AG04450 (cell line): ENCODE measurements around the gene NDUFB10. TPM values are rescaled to one million over a fixed set of nuclear protein-coding genes. Genes with fewer than 3 reads are reported as not detected.
A peak's percentile ranks its signal among the peaks of the same experiment; 100 is the strongest.

ENCODE experiments used
- CTCF ChIA-PET: fragments of 300-600, 350-600 bp; formaldehyde crosslinking; extraction: SDS; loops from one replicate; lab custom pipeline; 2022; ENCODE audit warnings: antibody characterized with exemption, inconsistent platforms; lab: Charles Lee
- POLR2A ChIA-PET: fragments of 350-600 bp; formaldehyde crosslinking; extraction: SDS; loops from one replicate; lab custom pipeline; 2021; ENCODE audit warnings: antibody characterized with exemption, inconsistent platforms; lab: Yijun Ruan, JAX
- DNase-seq: peaks from one replicate; pipeline ENCODE4 v3.0.0-alpha.2; 2011; ENCODE audit warnings: low read depth, low spot score
- H3K27ac ChIP-seq: one replicate; pipeline ENCODE4 v1.5.1; 2012; ENCODE audit warnings: low read depth, low read length, control low read depth
- H3K27me3 ChIP-seq: one replicate; pipeline ENCODE4 v1.6.0; 2012; ENCODE audit warnings: low read length; ENCODE audit not compliant: control insufficient read depth, insufficient read depth
- H3K4me3 ChIP-seq: 2 replicates; pipeline ENCODE4 v1.5.1; 2011; ENCODE audit warnings: mild to moderate bottlenecking, low read depth, low read length, control low read depth
- H3K9me3 ChIP-seq: 2 replicates; pipeline ENCODE4 v1.5.1; 2012; ENCODE audit warnings: low read length; ENCODE audit not compliant: control insufficient read depth, insufficient read depth
- CTCF ChIP-seq: IDR thresholded peaks from 2 replicates; pipeline ENCODE4 v1.5.1; 2011; ENCODE audit warnings: low read depth, low read length, control low read depth, inconsistent platforms
- polyA plus RNA-seq: library from polyadenylated mRNA; depleted of rRNA; stranded (reverse); fragments of >200 nt; gene quantifications from 2 replicates; pipeline ENCODE4 v1.2.3, GENCODE V29; 2011

NDUFB10 gene
- polyA plus RNA-seq, 1 experiment: 126 TPM

GRCh38 chr16:2002406-2003230, 43.3 kb downstream of the NDUFB10 start:
- no peak for TF ChIP-seq CTCF
- DNase-seq: no peak
- Histone ChIP-seq H3K9me3 (no peaks in the 10 kb centered on the region; the same call in 1 of the 2 replicates), H3K27me3 (no peaks in the 10 kb centered on the region), H3K4me3 (no peak overlapping the region), H3K27ac (no peak overlapping the region)
- POLR2A ChIA-PET: interaction anchor here (2.3 kb wide), 1 partner anchor 153 kb away, joined by 13 read pairs; the partner anchor contains the start of gene TRAF7
- CTCF ChIA-PET: interaction anchor here (0.9 to 5.0 kb wide), 9 partner anchors 10 to 150 kb away, joined by 3 to 79 read pairs (median 4); partner anchors contain the start of genes GFER and RAB26

DNA sequence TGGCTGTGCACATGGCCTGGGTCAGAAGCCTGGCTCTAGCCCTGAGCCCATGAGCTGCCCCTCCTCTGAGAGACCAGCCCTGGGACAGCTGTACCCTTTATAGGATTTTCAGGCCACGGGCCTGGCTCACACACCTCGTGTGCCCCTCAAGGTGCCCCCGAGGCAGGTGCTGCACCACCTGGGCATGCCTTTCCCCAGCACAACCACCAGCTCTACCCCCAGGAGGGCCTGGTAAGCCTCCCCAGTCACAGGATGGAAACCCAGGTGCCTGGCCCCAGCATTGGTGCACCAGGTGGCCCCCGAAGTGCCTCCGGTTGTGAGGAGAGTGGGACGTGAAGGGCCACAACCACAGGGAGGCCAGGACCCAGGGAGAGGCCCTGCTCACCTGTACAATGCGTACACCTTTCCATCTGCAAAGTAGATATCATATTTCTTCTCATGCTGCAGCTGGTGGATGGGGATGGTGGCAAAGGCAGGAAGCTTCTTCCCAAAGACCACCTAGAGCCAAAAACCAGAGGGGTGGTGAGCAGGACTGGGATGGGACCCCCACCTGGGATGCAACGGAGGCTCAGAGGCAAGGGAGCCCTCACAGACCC, 44.0 kb downstream of the NDUFB10 start:
- no peak for TF ChIP-seq CTCF
- CTCF ChIA-PET: interaction anchor here (0.8 to 5.0 kb wide), 12 partner anchors 8 to 150 kb away, joined by 3 to 79 read pairs (median 4); partner anchors contain the start of genes GFER and RAB26
- POLR2A ChIA-PET: interaction anchor here (0.9 to 2.3 kb wide), 4 partner anchors 9 to 152 kb away, joined by 3 to 13 read pairs (median 6); partner anchors contain the start of genes RPS2 and TRAF7
- Histone ChIP-seq H3K27ac (no peak overlapping the region), H3K4me3 (no peak overlapping the region), H3K27me3 (no peaks in the 10 kb centered on the region), H3K9me3 (no peaks in the 10 kb centered on the region; the same call in 1 of the 2 replicates)
- DNase-seq: no peak

GRCh38 chr16:2003827-2004641, 44.7 kb downstream of the NDUFB10 start:
- H3K4me3 ChIP-seq: 0 out of 2 replicates have a peak overlapping the region, but pooled peaks have one; percentile 13
- TF ChIP-seq CTCF: peak; percentile 94
- DNase-seq: peak; percentile 51
- no peak overlapping the region for H3K27ac ChIP-seq
- ChIA-PET CTCF (interaction anchor here (0.6 to 5.0 kb wide), 21 partner anchors 9 to 221 kb away, joined by 3 to 79 read pairs (median 3); partner anchors contain the start of genes GFER, NUBP2, PKD1 and RAB26), POLR2A (interaction anchor here (0.5 to 2.3 kb wide), 6 partner anchors 10 to 151 kb away, joined by 3 to 13 read pairs (median 4); partner anchors contain the start of genes RPS2 and TRAF7)
- no peaks in the 10 kb centered on the region; the same call in 1 of the 2 replicates for H3K9me3 ChIP-seq
- no peaks in the 10 kb centered on the region for H3K27me3 ChIP-seq

DNA sequence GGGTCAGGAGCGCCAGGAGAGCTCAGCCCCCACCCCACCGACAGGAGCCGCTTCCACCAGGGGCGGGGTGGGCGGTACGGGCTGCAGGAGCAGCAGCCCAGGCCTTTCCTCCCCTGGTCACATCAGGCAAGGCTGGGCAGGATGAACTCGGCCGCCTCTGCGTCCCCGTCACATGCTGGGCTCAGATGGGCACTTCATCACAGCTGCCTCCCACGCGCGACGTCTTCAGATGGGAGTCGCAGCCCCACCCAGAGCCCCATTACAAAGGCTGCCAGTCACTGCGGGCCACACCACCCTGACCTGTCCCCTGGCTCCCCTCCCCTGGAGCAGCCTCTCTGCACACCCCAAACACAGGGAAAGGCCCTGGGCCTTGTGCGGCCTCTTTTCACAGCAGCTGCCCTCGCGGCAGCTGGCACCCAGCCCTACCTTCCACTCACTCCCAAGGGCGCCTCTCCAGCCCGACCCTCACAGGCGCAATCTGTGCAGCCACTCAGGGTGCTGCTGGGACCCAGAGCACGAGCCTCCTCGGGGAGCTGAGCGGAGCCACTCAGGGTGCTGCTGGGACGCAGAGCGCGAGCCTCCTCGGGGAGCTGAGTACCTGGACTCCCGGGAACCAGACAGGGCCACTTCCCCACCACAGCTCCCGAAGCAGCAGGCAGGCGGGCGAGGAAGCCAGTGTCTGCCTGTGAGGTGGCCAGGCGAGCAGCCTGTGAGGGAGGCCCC, 45.6 kb downstream of the NDUFB10 start:
- H3K9me3 ChIP-seq: no peaks in the 10 kb centered on the region; the same call in 1 of the 2 replicates
- POLR2A ChIA-PET: interaction anchor here (0.9 to 2.3 kb wide), 3 partner anchors 40 to 150 kb away, joined by 4 to 13 read pairs (median 4); partner anchors contain the start of genes RPS2 and TRAF7
- CTCF ChIA-PET: interaction anchor here (0.9 to 5.0 kb wide), 5 partner anchors 12 to 135 kb away, joined by 3 to 79 read pairs (median 6); no protein-coding TSS in a partner anchor
- no peak for DNase-seq
- no peaks in the 10 kb centered on the region for H3K27me3 ChIP-seq
- no peak overlapping the region for H3K27ac ChIP-seq
- H3K4me3 ChIP-seq: no peak overlapping the region
- TF ChIP-seq CTCF: no peak
